RCC 7860 (cell line): ENCODE measurements around the gene SDF2.
A peak's percentile ranks its signal among the peaks of the same experiment; 100 is the strongest.
"Not testable (repeated sequence)": the region's sequence is repeated elsewhere in the genome, so short reads cannot be mapped to it uniquely, and the experiment has no call there.

Source experiments
- DNase-seq: peaks from one replicate; pipeline ENCODE4 v3.0.0-alpha.2; 2015; ENCODE audit warnings: low spot score
- FAIRE-seq: peaks from 2 replicates; lab custom pipeline; 2012; peaks lifted over from hg19 to GRCh38; lab: Jason Lieb, UNC

SDF2 gene

GRCh38 chr17:28635506-28635905 is 26.2 kb downstream of the SDF2 start:
- DNase-seq: no peak
- no peak for FAIRE-seq

DNA sequence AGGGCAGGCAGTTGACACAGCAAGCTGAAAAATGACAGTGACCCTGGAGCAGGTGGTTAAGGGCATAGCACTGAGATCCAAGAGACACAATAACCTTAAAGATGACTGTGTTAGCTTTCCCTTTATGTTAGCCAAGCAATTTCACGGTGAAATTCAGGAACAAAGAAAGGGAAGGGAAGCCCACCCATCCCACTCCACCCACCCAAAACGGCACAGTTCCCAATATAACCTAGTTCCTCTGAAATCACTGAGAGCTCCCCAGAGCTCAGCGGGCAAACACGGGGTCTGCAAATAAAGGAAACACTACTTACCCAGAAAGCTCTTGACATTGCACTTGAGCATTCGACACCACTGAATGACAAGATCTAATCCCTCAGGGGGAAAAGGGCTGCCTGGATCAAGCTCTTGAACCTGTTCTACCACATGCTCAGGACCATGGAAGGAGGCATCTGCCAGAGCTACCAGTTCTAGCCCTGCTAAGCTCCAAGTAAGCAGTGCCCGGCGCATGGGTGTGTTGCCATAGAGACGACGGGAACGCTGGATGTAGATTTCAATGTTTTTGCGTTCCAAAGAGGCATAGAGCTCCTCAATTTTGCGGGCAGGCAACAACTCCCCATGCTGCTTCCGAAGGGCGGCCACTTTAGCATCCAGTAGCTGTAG is 27.4 kb downstream of the SDF2 start:
- no peak for FAIRE-seq
- no peak for DNase-seq

DNA sequence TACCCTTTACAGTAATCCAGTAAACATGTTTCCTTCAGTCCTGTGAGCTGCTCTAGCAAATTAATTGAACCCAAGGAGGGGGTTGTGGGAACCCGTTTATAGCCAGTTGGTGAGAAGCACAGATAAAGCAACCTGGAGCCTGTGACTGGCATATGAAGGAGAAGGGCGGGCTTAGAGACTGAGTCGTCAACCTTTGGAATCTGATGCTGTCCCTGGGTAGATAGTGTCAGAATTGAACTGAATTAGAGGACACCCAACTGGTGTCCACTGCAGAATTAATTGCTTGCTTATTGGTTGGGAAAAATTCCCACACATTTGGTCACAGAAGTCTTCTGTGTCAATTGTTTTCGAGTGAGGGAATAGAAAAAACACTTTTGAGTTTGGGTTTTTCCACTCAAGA is 34.9 kb downstream of the SDF2 start:
- no peak for FAIRE-seq
- DNase-seq: no peak

DNA sequence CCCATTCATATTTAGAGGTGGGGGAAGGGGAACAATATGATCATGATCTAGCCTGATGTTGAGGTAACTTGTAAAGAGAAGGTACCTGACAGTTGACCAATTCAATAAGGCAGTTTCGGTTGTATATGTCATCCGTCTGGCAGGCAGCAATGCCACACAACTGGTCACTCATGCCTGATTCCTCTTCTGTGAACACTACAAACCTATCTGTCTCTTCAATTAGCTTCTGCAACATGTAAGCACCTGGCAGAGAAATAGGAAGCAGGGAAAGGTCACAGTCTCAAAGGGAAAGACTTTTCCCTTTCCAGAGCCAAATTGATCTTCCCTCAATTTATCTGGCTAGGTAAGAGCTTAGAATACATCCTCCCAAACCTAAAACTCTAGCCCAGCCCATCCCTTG is 37.6 kb downstream of the SDF2 start:
- FAIRE-seq: no peak
- no peak for DNase-seq

DNA sequence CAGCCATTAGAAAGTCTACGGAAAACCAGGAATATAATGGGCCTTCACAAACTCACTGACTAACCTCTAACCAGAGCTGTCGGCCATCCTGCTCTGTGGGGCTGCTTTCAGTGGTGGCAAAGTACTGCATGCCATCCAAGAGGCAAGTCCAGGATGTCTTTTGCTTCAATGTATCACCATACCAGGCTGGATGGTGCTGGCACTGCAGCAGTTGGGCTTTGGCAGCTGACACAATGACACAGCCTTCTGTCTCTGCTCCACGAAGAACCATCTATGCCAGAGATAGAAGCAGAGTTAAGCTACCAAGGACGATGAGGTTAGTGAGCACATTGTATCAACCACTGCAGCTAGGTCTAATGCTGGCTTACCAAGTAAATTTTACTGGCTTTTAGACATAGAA is 38.0 kb downstream of the SDF2 start:
- no peak for FAIRE-seq
- DNase-seq: no peak

DNA sequence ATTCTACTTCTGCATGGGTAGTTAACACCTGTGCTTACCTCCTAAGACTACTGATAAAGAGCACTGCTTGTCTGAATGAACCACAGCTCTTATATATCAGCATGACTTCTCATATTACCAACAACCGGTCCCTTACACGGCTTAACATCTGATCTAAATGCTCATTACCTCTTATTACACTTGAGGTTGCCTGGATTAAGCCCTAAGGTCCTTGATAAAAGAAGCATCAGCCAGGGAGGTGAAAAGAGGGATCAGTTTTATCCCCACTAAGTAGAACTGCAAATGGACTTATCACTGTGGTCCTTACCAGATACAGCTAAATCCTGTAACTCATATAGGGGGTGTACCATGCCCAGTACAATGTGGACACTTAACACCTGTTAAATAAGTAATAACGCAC is 39.5 kb downstream of the SDF2 start:
- FAIRE-seq: no peak
- no peak for DNase-seq

- DNase-seq: no peak
- FAIRE-seq: no peak
These were observed 41.7 kb downstream of the SDF2 start for GRCh38 chr17:28620010-28620409.

- no peak for DNase-seq
- no peak for FAIRE-seq
These were observed 43.2 kb downstream of the SDF2 start for GRCh38 chr17:28618464-28618863.

DNA sequence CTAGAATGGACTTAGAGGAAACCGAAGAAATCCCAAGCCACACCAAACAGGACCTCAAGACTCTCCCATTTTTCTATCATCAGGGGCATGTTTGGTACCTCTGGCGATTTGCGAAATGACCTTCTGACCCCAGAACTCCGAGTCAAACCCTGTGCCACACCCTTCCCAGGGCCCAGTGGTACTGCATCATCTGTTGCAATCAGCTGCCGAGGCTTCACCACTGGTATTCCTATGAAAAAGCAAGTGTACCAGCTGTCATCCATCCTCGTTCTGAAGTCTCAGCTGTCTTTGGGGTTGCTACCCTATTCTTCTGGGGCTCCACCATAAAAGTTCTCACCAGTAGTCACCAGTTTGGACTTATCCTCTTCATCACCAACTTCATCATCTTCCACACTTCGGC is 45.4 kb downstream of the SDF2 start:
- DNase-seq (no peak), FAIRE-seq (no peak)

DNA sequence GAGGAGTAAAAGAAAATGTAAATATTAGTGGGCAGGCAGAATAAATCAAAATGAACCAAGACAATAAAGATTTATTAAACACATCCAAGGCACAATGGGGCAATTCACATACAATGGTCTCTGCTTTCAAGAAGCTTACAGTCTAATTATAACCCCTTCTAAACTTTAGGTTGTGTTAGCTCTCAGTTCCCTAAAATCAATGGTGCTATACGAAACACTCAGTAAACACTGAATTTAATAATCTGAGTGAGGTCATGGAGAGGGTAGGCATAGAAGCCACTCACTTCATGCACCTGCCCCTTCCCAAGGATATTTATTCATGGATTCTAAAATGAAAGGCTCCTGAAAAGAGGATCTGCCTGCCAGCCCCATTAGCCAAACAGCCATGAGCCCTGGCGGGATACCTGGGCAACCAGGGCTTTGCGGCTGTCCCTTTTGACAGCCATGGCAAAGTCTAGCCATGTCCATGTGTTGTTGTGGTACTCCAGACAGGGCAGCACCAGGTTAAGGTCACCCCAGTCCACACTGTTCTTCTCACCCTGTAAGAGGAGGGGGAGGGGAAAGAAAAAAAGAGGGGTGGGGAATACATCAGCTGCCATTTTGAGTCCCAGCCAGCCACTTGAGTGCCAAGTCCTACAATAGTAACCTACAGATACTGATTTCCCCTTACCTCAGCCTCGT is 46.3 kb downstream of the SDF2 start:
- FAIRE-seq (no peak), DNase-seq (no peak)

DNA sequence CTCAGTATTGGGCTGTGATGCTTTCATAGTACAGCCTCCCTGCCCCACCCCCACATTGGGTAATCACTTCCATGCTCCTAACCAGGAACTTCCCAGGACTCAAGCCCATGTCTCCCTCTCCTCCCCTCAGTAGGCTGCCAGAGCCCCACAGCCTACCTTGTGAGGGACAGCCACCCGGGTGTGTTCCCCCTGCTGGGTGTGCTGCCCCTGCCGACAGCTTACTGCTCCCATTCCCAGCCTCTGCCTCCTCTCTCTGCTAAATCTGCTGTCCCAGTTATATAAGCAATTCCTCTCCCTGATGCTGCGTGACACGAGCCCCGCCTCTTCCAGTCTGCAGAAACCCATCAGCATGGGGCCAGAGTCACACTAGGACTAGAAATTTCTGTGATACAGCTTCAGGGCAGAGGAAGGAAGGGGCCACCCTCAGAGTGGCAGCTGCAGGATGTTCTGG is 47.8 kb downstream of the SDF2 start, which contains the start of gene RSKR:
TSS of gene RSKR (minus strand) at position 255 of the 451 bp plus-strand sequence. CDS start at position 231, 24 bp downstream.
- FAIRE-seq: no peak

DNA sequence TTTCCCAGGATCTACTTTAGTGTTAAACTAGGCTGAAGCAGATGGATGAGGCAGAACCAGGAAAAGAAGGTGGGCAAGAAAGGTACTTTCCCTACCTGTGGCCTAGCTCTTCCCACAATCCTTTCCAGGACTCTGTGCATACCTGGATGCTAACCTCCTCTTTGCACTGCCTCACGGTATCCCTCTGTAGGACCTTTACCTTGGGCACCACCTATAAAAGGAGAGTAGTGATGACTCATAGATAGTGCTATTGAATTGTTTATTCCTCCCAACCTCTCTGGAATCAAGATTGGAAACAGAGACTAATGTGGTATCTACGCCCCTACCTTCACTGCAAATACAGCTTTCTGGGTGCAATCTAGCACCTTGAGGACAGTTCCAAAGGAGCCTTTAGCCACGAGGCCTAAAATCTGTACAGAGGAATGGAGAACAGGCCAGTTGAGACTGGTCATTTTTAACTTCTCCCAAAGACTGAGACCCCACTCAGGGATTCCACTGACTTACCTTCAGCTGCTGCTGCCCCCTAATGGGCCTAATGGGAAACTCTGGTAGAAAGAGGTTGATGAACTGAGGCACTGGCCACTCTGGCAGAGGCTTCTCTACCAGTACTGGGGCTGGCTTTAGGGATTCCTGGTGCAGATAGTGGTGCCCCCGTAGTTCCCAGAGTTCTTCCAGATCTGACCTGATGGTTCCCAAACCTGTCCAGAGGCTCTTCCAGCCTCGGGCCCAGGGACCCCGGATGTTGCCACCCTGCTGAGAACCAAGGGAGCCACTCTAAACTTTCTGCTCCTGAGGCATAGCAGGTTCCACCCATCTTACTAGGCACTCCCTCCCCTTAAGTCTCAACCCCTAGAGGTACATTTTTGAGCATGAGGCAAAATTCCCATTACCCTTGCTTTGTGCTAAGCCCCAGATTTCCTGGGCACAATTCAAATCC is 48.5 kb downstream of the SDF2 start:
- FAIRE-seq (no peak), DNase-seq (no peak)

More for the DNA sequence above, 47.8 kb downstream of the SDF2 start, which contains the start of gene RSKR:
- DNase-seq: no peak

DNA sequence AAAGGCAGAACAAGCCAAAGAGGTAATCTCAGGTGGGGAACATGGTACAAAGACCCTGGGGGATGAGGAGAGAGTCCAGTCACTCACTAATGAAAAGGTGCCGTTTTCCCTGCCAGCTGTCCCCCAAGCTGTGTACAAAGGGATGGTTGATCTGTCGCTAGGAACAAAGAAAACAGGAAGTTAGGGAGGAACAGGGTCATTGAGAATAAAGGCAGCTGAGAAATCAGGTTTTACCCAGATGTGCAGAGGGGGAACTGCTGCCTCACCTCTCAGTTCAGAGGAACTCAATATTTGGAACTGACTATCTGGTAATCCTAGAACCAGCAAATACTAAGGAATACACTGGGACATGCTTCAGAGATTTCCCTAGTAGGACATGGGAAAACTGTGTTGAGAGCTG is 49.2 kb downstream of the SDF2 start:
- DNase-seq: no peak
- FAIRE-seq: no peak

- DNase-seq (no peak), FAIRE-seq (no peak)
These were observed 51.3 kb downstream of the SDF2 start for GRCh38 chr17:28610376-28610775.

DNA sequence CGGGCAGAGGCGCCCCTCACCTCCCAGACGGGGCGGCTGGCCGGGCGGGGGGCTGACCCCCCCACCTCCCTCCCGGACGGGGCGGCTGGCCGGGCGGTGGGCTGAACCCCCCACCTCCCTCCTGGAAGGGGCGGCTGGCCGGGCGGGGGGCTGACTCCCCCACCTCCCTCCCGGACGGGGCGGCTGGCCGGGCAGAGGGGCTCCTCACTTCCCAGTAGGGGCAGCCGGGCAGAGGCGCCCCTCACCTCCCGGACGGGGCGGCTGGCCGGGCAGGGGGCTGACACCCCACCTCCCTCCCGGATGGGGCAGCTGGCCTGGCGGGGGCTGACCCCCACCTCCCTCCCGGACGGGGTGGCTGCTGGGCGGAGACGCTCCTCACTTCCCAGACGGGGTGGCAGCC is 57.7 kb downstream of the SDF2 start:
- FAIRE-seq, DNase-seq: not testable (repeated sequence)

GRCh38 chr17:28599311-28600184 is 62.2 kb downstream of the SDF2 start:
- no peak for FAIRE-seq
- DNase-seq: peak; percentile 90

GRCh38 chr17:28598799-28599310 is 62.9 kb downstream of the SDF2 start, which contains the start of gene SPAG5:
Gene SPAG5 (minus strand): TSS chr17:28599025. CDS start chr17:28598946, 79 bp downstream.
- DNase-seq (peak; percentile 88), FAIRE-seq (peak; percentile 45)

- no peak for FAIRE-seq
These were observed 63.3 kb downstream of the SDF2 start for GRCh38 chr17:28598389-28598788.

More at GRCh38 chr17:28598389-28598788, 63.3 kb downstream of the SDF2 start:
- no peak for DNase-seq
